GM19438 (cell line): ENCODE data around the gene LPAR6.
"Not testable (repeated sequence)": the region's sequence is repeated elsewhere in the genome, so short reads cannot be mapped to it uniquely, and the experiment has no call there.

Source experiments
- ATAC-seq: cut with Tn5 transposase; IDR thresholded peaks from one replicate; pipeline ENCODE4 v1.9.1; 2021; ENCODE audit warnings: low read depth; ENCODE audit not compliant: unreplicated experiment

The LPAR6 gene

DNA sequence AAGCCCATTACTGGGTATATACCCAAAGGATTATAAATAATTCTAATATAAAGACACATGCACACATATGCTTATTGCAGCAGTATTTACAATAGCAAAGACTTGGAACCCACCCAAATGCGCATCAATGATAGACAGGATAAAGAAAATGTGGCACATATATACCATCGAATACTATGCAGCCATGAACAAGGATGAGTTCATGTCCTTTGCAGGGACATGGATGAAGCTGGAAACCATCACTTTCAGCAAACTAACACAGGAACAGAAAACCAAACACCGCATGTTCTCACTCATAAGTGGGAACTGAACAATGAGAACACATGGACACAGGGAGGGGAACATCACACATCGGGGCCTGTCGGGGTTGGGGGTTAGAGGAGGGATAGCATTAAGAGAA lies 9.1 kb upstream of the LPAR6 start:
- not testable (repeated sequence) for ATAC-seq

DNA sequence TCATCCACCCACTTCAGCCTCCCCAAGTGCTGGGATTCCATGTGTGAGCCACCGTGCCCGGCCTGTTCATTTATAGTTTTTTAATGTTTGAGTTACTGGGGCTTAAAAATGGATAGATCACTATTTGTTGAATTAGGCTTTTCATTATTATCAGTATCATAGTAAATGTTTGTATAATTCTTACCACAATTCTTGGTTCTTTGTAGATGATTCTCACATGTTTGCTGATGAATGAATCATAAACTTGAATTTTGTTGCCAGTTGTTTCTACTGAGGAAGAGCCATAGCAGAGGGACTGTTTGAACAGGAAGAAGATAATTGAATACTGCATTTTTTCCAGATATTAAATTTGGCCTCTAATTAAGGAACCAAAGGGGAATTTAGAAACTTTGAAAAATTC lies 2.6 kb upstream of the LPAR6 start:
- no peak for ATAC-seq

DNA sequence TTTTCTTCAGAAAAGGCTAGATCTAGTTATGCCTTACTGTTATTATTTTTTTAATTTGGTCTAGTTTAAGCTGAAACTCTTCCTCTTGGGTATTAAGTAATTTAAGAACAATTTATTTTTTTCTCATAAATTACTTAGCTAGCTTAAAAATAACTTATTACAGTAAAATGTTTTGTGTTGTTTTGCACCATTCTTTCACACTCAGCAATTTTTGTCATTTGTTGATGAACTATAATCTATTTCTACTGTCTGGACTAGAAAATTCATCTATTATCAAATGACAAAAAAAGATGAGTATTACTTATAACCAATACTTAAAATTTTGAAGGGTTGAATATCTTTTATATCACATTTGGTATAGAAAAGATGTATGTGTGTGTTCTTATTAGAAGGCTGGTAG lies 1.6 kb upstream of the LPAR6 start:
- ATAC-seq, result no peak

DNA sequence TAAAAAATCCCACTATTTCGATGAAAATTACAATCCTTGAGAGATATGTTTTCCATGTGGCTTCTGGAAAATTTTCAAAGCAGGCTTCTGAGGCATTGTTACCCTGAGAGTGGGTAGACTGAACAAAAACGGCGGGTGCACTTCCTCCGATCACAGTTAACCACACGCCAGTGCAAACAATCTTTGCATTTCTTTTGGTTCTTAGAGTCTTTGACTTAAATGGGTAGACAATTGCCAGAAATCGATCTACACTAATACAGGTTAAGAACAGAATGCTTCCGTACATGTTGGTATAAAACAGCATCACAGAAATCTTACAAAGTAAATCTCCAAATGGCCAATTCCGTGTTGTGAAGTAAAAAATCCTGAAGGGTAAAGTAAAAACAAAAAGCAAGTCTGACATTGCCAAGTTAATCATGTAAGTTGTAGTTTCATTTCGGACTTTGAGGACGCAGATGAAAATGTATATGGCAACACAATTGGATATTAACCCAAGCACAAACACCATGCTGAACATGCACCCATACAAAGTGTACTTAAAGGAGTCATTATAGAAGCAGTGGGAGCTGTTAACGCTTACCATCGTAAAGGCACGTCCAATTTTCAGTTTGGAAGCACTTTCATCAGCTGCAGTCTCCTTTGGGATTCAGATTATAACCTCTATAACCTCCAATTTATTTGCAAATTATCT lies 927 bp downstream of the LPAR6 start:
- no peak for ATAC-seq

DNA sequence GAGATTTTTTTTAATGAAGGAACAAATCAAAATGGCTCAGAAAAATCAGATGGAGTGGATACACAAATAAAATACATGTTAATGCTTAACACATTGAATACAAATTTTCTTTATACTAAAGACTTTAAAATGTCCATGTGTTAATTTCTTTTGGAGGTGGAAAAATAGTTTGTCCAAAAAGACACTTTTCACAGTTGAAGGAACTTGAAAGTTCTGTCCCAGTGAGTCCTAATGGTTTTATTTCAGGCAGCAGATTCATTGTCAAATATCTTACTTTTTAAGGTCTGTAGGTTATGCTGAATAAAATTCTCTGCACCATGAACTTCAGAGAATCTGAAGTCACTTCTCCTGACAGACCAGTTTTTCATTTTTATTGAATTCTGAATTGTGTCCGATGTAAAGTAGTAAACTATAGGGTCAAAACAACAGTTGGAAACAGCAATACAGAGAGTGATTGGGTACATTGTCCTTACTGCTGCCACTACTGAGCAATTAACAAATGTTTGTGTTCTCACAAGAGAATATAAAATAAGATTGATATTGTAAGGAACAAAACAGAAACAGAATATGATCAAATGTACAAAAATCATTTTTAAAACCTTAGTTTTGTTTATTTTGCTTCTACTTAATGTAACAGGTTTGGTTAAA lies 1.6 kb downstream of the LPAR6 start:
- no peak for ATAC-seq

DNA sequence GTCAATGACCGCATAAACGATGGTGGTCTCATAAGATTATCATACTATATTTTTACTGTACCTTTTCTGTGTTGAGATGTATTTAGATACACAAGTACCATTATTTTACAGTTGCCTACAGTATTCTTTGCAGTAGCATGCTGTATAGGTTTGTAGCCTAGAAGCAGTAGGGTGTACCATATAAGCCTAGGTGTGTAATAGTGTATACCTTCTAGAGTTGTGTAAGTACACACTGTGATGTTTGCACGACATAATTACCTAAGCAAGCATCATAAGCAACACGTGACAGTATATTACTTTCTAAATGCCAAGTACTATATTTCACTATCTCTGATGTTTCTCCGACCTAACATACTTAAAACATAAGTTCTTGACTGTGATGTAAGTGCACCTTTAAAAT lies 2.7 kb downstream of the LPAR6 start:
- no peak for ATAC-seq

DNA sequence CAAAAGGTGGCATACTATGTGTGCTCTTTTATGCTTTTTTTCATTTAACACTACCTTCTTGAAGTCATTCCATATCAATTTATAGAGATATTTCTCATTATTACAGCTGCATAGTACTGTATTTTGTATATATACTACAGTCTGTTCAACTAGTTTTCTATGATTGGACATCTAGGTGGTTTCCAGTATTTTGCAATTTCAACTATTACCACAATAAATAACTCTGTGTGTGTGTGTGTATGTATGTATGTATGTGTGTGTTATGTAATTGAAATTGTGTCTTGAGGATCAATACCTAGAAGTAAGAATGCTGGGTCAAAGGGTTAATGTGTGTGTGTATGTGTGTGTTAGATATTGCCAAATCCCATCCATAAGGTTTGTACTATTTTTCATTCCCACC lies 7.0 kb downstream of the LPAR6 start:
- ATAC-seq, result no peak

DNA sequence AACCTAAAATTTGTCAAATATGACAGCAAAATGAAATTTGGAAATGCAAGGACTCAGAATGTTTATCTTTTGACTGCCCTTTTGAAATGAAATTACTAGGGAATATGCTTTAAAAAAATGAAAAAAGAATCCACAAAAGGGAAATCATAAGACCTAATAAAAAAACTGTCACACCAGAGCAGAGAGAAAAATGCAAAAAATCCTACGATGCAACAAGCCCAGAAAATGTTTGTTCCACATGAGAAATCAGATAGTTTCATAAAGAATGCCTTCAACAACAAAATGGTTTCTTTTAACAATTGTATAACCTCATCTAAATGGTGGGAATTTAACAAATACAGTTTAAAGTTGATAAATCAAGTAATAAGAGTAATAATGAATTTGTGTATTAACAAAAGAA lies 8.0 kb downstream of the LPAR6 start:
- ATAC-seq, result no peak

DNA sequence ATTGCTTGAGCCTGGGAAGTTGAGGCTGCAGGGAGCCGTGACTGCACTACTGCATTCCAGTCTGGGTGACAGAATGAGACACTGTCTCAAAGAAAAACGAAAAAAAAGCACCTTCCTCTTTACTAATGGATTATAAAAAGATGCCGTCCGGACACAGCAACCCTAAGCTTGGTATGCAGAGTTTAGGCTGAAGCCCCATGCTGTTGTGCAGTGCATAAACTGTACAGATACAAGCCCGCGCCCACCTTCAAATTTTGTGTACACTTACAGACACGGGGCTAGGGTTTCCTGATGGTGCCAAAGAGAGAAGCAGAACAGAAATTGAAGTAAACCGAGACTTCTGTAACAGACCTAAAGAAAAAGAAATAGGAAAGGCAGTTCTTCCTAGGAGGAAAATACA lies 9.0 kb downstream of the LPAR6 start:
- no peak for ATAC-seq

DNA sequence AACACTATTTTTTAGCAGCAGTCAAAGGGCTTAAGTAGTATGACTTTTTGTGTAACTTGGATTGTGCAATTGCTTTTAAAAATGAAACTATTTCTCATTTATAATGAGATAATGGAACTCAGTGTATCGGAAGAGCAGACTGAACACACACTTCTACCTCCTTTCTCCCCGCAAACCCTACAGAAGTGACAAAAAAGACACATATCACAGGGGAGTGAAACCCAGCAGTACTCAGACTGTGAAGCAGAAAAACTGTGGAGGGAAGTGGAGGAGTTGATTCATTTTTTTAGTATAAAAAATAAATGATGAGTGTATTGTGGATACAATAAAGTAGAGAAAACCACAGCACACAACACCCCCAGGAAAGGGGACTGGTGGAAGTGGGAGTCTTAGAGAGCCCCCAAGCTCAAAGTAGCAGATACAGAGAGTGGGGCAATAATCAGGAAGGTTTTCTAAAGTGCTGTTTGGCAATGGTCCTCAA lies 9.7 kb downstream of the LPAR6 start:
- ATAC-seq, result no peak

DNA sequence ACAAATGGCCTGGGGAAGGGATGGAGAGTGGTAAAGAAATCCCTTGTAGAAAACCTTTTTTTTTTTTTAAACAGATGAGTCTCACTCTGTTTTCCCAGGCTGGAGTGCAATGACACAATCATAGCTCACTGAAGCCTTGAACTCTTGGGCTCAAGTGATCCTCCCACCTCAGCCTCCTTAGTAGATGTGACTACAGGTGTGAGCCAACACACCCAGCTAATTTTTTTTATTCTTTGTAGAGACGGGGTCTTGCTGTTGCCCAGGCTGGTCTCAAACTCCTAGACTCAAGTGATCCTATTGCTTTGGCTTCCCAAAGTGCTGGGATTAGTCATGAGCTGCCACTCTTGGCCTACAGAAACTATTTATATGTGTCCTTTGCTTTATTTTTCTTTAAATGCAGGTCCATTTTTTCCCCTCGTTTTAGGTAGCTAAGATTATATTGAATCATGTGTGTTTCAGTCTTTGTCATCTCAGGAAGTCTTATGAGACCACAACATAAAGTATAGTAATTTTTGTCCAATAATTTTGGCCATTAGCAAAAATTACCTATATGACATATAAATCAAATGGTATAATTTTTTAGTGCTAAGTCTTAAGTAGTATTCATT lies 10.5 kb downstream of the LPAR6 start:
- ATAC-seq, result no peak

DNA sequence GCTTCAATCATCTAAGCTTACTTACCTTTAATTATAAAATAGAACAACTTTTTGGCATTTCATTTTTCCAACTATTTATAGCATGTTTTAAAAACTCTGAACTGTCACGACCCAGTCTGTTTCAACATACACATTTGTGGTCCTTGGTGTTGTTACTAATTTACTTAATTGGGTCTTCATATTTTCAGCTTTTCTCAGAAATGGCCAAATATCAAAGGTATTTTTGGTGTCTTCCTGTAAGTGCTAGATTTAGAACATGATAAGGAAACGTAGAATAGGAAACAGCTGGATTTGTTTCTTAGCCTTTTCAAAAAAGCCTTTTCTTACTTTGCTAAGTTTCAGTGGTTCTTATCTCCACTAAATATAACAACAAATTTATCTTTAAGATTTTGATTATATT lies 11.4 kb downstream of the LPAR6 start:
- ATAC-seq, result no peak

DNA sequence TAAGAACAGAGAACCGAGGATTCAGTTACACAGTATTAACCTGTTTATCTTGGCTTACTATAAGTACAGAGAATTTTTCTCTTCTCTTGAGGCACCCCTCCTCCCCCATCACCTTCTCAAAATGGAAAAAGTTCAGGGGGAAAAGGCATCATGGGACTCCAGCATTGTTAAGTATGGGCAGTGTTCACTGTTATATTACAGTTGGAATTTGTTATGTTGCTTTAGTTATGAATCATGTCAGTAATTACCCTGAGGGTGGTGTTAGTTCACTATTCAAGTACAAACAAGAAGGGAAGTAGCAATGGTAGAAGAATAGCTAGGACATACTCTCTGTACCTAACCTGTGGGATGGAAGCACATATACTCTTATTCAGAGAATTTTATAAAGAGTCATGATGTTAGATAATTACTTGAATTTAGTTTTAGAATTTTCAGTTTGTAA lies 12.0 kb downstream of the LPAR6 start:
- no peak for ATAC-seq

DNA sequence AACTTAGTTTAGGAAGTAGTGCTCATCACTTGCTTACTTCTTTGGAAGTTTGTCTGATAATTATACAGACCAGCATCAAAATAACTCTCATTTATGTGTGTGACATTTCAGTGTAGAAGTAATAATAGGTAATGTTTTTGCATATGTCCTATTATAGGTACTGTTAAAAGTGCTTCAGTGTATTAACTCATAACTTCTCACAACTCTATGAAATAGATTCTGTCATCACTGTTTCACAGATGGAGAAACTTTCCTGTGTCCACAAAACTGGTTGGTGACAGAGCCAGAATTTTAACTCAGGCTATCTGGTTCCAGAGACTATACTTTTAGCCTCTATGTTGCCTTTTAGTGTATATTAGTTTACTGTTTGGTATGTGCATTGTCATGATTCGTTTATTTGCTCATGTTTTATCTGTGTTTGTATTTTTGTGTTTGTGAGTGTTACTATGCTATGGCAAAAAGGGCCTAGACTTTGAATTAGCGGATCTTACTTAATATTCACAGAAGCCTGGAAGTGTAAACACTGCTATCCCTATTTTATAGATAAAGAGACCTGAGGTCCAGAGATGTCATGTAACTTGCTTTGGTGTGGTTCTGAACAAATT lies 12.7 kb downstream of the LPAR6 start:
- no peak for ATAC-seq

DNA sequence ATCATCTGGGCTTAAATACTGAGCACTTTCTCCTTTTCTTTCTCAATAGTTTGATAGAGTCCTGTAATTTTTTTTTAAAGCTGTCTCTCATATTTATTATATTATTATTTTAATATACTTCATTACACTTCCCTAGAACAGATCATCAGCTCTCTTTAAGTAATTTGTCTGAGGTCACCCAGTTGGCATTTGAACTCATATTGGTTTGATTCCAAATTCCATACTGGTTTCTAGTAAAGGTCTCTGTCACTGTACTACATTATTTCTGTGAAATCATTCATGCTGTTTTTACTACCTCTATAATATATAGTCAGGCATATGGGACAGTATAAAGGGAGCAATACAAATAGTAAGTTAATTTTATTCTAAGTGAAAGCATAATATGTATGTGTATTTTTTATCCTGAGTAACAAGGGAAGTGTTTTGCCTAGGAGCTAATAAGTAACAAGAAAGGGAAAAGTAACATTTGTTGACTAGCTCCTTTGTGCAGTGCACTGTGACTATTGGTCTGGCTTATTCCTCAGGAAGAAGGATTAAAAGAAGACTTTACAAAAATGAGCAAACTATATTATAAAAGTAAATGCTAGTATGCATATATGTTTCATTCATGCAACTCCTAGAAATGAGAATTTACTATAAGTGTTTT lies 14.3 kb downstream of the LPAR6 start:
- no peak for ATAC-seq

DNA sequence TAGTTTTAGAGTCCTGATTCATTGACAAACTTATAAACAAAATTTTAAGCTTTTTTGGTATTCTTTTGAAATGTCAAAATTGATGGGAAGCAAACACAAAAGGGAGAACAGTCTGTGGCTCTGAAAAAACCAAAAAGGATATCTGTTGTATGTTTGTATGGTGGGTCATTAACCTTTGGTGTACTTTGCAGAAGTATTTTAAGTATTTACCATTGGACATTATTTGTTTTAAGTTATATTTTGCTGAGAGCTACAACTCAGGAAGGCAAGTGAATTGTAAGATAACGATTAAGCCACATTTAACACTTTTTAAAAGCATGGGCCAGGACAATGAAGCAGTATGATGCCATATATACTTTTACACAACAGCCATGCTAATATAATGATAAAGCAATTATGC lies 15.2 kb downstream of the LPAR6 start:
- ATAC-seq, result no peak

DNA sequence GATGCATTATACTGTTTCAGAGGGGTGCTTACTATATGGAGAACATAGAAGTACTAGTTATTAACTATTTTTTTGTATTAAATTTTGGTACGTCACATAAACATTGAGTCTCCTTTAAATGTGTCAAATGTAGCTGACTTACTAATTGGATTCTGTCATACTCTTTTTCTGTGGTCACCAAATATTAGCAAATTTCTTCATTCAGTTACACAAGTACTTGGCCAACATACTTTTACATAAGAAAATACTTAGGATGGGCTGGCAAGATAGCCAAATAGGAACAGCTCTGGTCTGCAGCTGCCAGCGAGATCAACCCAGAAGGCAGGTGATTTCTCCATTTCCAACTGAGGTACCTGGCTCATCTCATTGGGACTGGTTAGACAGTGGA lies 19.2 kb downstream of the LPAR6 start:
- ATAC-seq, result no peak

DNA sequence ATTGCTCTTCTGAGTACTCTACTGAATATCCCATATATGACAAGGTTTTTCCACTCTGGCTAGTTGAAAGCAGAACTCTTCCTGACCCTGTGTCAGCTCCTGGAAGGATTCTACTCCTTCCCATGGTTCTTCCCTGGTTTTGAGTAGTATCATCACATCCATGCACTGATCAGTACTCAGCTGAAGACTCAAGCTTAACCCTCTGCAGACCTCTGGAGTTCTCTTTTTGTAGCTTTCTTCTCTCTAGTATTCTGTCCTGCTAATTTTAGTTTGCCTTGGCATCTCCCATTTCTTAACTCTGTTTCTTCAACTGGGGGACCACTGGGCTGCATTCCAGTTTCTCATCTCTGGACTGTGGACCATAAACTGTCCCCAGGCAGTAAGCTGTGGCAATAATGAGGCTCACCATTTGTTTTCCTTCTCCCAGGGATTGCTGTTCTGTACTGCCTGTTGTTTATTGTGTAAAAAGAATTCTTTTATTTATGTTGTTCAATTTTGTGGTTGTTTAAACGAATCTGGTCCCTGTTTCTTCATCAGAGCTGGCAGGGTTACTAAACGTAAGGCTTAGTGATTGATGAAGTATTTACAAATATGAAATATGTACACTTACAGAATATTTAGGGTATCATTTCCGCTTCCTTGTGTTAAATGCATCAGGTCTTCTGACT lies 19.7 kb downstream of the LPAR6 start:
- no peak for ATAC-seq

DNA sequence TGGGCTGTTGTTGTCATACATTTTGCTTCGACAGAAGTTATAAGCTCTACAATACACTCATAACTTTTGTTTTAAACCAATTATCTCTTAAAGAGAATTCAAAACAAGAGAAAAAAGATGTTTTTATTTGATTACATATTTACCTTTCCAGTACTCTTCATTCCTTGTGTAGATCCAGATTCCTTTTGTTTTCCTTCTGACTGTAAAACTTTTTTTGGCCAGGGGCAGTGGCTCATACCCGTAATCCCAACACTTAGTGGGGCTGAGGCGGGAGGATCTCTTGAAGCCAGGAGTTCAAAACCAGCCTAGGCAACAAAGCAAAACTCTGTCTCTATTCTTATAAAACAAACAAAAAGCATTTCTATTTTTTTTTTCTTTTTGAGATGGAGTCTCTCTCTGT lies 21.7 kb downstream of the LPAR6 start:
- no peak for ATAC-seq

DNA sequence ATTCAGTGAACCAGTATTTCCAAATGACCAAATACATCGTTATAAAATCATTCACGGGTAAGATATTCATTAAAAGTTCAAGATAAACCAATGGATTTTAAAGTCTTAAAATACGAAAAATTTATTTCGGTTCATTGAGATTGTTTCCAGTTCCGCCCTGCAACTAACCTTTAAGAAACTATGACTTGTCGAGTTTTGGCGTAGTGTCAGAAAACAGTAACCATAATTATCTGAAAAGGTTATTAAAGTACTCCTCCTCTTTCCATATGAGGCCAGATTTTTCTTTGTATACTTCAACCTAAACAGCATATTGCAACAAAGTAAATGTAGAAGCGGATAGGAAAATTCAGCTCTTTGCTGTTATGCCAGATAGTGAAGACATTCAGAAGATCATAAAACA lies 26.1 kb downstream of the LPAR6 start:
- ATAC-seq, result no peak

DNA sequence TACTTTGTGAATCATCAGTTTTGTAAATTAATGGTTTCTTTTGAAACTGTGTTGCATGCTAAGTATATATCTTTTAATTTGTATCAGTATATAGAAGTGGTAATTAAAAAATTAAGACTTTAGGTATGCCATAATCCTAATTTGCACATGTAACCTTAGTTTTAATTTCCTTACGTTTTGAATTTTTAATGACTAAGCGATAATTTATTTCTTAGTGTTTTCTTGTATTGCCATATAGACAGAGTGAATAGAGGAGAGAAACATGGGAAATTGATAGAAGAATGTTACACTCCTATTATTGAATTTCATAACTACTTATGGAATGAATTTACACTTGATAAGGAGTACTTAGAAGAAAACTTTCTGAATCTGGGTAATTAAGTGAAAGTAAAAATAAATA lies 29.5 kb downstream of the LPAR6 start:
- no peak for ATAC-seq
